ENCODE results near the gene KSR2.

- TF ChIP-seq POLR2AphosphoS5 (IDR thresholded peaks at IDR 0.05) (no peak), CTCF (IDR thresholded peaks at IDR 0.05) (no peak), POLR2A (IDR thresholded peaks at IDR 0.05) (no peak)
Measured at GRCh38 chr12:117494833-117495655, 473.7 kb downstream of the KSR2 start.
